GM21529 (cell line): ENCODE results near the gene TMEM209.
"Not testable (repeated sequence)": the region's sequence is repeated elsewhere in the genome, so short reads cannot be mapped to it uniquely, and the experiment has no call there.

Experiments
- ATAC-seq: cut with Tn5 transposase; IDR thresholded peaks from one replicate; pipeline ENCODE4 v1.9.1; 2021; ENCODE audit not compliant: unreplicated experiment

Gene TMEM209

GRCh38 chr7:130174237-130174959, 30.8 kb downstream of the TMEM209 start:
- ATAC-seq, result no peak

- ATAC-seq, result no peak
Measured at GRCh38 chr7:130162196-130162595, 43.0 kb downstream of the TMEM209 start.

- no peak for ATAC-seq
Measured at GRCh38 chr7:130160455-130160854, 44.8 kb downstream of the TMEM209 start.

- no peak for ATAC-seq
Measured at GRCh38 chr7:130160023-130160422, 45.2 kb downstream of the TMEM209 start.

- ATAC-seq, result no peak
Measured at GRCh38 chr7:130157700-130158099, 47.5 kb downstream of the TMEM209 start.

- ATAC-seq, result no peak
Measured at GRCh38 chr7:130156140-130156539, 49.1 kb downstream of the TMEM209 start.

GRCh38 chr7:130154501-130155317, 50.5 kb downstream of the TMEM209 start:
- no peak for ATAC-seq

- ATAC-seq, result no peak
Measured at GRCh38 chr7:130154131-130154500, 51.1 kb downstream of the TMEM209 start.

- no peak for ATAC-seq
Measured at GRCh38 chr7:130153211-130153908, 51.8 kb downstream of the TMEM209 start.

GRCh38 chr7:130152493-130153210, 52.6 kb downstream of the TMEM209 start:
- ATAC-seq, result no peak

GRCh38 chr7:130151591-130152492, 53.4 kb downstream of the TMEM209 start:
- ATAC-seq, result no peak

GRCh38 chr7:130150587-130150986, 54.6 kb downstream of the TMEM209 start:
- no peak for ATAC-seq

GRCh38 chr7:130149281-130150139, 55.7 kb downstream of the TMEM209 start:
- ATAC-seq, result peak; percentile 67

GRCh38 chr7:130148561-130148960, 56.6 kb downstream of the TMEM209 start:
- no peak for ATAC-seq

GRCh38 chr7:130147710-130148325, 57.4 kb downstream of the TMEM209 start:
- no peak for ATAC-seq

- ATAC-seq, result no peak
Measured at GRCh38 chr7:130146693-130147405, 58.4 kb downstream of the TMEM209 start.

GRCh38 chr7:130146142-130146541, 59.1 kb downstream of the TMEM209 start:
- ATAC-seq, result not testable (repeated sequence)
